ENCODE data around the gene FPR1. TPM values are rescaled to one million over a fixed set of nuclear protein-coding genes. Genes with fewer than 3 reads are reported as not detected.
A peak's percentile ranks its signal among the peaks of the same experiment; 100 is the strongest.
"Not testable (repeated sequence)": the region's sequence is repeated elsewhere in the genome, so short reads cannot be mapped to it uniquely, and the experiment has no call there.

FPR1 gene
- total and polyA plus RNA-seq, 2 experiments from 2014 or later: not detected

DNA sequence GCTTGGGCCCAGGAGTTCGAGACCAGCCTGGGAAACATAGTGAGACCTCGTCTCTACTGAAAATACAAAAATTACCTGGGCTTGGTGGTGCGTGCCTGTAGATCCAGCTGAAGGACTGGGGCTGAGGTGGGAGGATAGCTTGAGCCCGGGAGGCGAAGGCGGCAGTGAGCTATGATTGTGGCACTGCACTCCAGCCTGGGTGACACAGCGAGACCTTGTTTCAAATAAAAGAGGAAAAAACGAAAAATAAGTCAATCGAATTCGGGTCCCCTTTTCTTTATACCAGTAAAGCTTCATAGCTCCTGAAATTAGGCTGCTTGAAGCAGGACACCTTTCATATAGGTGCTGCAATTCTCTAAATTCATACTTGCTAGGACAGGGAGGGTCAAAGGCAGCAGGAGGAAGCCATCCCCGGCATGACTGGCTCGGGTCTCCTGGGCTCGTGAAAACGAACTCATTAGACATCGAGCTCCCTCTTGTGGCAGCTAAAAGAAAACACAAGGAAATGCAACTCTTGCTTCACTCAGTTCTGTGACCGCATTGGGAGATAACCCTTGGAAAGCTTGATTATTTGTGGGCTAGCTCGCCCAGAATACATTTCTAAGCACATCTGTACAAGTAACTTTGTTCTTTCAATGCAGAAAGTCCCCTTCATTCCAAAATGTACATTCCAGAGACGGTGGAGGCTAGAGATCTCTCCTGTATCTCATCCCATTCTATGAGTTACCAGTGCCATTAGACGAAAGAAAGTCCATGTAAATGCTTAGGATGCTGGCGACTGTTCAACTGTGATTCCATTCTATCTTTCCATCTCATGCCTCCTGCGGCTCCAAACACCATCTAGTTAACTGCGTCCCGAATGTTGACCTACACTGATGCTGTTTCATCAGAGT is 26.1 kb upstream of the FPR1 start:
- Histone ChIP-seq H3K4me2 (ENCODE audit: unreplicated experiment) (peak overlapping the region; percentile 58), H3K27ac (no peak overlapping the region), H3K4me3 (peak overlapping the region; percentile 33; the same call in 1 of the 2 replicates), H3K79me2 (ENCODE audit: insufficient read depth) (no peaks in the 10 kb centered on the region), H3K36me3 (ENCODE audit: low read depth) (no peaks in the 10 kb centered on the region), H3K4me1 (ENCODE audit: insufficient read depth) (no peaks in the 10 kb centered on the region), H4K20me1 (ENCODE audit: insufficient read depth) (no peaks in the 10 kb centered on the region), H3K9ac (no peak overlapping the region), H2AFZ (peak overlapping the region; percentile 71), H3K9me3 (ENCODE audit: low read depth) (no peaks in the 10 kb centered on the region), H3F3A (ENCODE audit: insufficient read depth) (no peaks in the 10 kb centered on the region), H3K27me3 (replicated peaks; ENCODE audit: insufficient read depth) (peaks cover 12% of the 10 kb centered on the region; the same call in 1 of the 2 replicates), H3K9me2 (ENCODE audit: insufficient read depth) (no peaks in the 10 kb centered on the region)
- in situ Hi-C loops (cut with MboI): no loop called here
- peak; percentile 85 for DNase-seq
- TF ChIP-seq EZH2phosphoT487 (IDR thresholded peaks at IDR 0.05; ENCODE audit: insufficient read depth, low read depth) (no peak), EZH2 (IDR thresholded peaks at IDR 0.05; ENCODE audit: insufficient read depth, poor library complexity, severe bottlenecking) (no peak)
- 33% methylated on average over 23 of the region's 23 CpGs for WGBS, 2 experiments (ENCODE audit: low coverage in 1 of 2, low lambda C conversion rate in 2 of 2, missing lambda C conversion rate in 2 of 2)

GRCh38 chr19:51776561-51776960 is 24.9 kb upstream of the FPR1 start:
- H3K79me2 ChIP-seq (ENCODE audit: insufficient read depth); H3K9ac ChIP-seq; DNase-seq; H3K27ac ChIP-seq; H3F3A ChIP-seq (ENCODE audit: insufficient read depth); H3K4me1 ChIP-seq (ENCODE audit: insufficient read depth); H3K36me3 ChIP-seq (ENCODE audit: low read depth); H4K20me1 ChIP-seq (ENCODE audit: insufficient read depth); H3K4me3 ChIP-seq; H3K9me2 ChIP-seq (ENCODE audit: insufficient read depth); H3K4me2 ChIP-seq (ENCODE audit: unreplicated experiment); H3K9me3 ChIP-seq (ENCODE audit: low read depth); in situ Hi-C loops (cut with MboI); H2AFZ ChIP-seq: not testable (repeated sequence)
- WGBS, 2 experiments (ENCODE audit: low coverage in 1 of 2, low lambda C conversion rate in 2 of 2, missing lambda C conversion rate in 2 of 2): 90 to 98% methylated on average over 1 of the region's 1 CpG
- H3K27me3 ChIP-seq (replicated peaks; ENCODE audit: insufficient read depth): peaks cover 12% of the 10 kb centered on the region; the same call in 1 of the 2 replicates

GRCh38 chr19:51772977-51773376 is 21.3 kb upstream of the FPR1 start:
- Histone ChIP-seq H3K9me3 (ENCODE audit: low read depth) (no peaks in the 10 kb centered on the region), H4K20me1 (ENCODE audit: insufficient read depth) (no peaks in the 10 kb centered on the region), H3K79me2 (ENCODE audit: insufficient read depth) (no peaks in the 10 kb centered on the region), H2AFZ (no peak overlapping the region), H3K4me3 (no peak overlapping the region), H3K9me2 (ENCODE audit: insufficient read depth) (no peaks in the 10 kb centered on the region), H3K4me2 (ENCODE audit: unreplicated experiment) (no peak overlapping the region), H3K9ac (no peak overlapping the region), H3F3A (ENCODE audit: insufficient read depth) (no peaks in the 10 kb centered on the region), H3K4me1 (ENCODE audit: insufficient read depth) (no peaks in the 10 kb centered on the region), H3K36me3 (ENCODE audit: low read depth) (no peaks in the 10 kb centered on the region), H3K27ac (no peak overlapping the region), H3K27me3 (replicated peaks; ENCODE audit: insufficient read depth) (no peaks in the 10 kb centered on the region; the same call in 1 of the 2 replicates)
- no peak for DNase-seq
- 44 to 58% methylated on average over 6 of the region's 6 CpGs for WGBS, 2 experiments (ENCODE audit: low coverage in 1 of 2, low lambda C conversion rate in 2 of 2, missing lambda C conversion rate in 2 of 2)
- no peak for TF ChIP-seq EZH2phosphoT487 (IDR thresholded peaks at IDR 0.05; ENCODE audit: insufficient read depth, low read depth)
- no peak for TF ChIP-seq EZH2 (IDR thresholded peaks at IDR 0.05; ENCODE audit: insufficient read depth, poor library complexity, severe bottlenecking)
- in situ Hi-C loops (cut with MboI): no loop called here

DNA sequence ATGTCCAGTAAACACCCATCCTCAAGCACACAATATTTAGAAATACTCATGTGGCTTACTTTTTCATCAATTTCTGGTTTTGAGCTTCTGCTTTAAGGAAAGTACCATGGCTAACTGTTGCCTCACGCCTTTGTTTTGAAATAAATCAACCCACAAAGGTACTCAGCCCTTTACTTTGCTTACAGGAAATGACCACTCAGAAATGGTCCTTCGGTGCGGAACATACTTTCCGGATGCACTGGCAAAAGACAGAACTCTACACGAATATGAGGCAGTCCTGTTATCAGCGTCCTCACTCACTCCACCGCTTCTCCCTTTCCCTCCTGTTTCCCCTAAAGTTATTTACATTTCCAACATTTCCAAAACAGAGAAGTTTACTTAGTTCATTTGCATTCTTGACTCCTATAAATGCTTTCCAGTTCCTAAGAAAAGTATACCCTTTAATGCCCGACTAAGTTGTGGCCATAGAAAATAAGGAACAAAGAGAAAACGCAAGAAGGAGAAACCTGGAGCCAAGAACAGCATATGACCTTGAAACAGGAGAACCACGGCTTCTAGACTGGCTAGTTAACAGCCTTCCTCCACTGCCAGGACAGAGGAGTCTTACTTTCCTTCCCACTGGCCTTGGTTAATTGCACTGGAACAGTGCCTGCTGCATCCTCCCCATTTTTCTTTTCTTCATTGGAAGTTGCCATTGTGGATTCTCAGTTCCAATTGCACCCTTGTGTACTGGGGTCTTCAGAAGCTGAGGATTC is 19.9 kb upstream of the FPR1 start:
- WGBS, 2 experiments (ENCODE audit: low coverage in 1 of 2, low lambda C conversion rate in 2 of 2, missing lambda C conversion rate in 2 of 2): 43% methylated on average over 10 of the region's 10 CpGs
- H4K20me1 ChIP-seq (ENCODE audit: insufficient read depth): no peaks in the 10 kb centered on the region

More for the DNA sequence above, 19.9 kb upstream of the FPR1 start:
- no peak overlapping the region for H2AFZ ChIP-seq
- no peaks in the 10 kb centered on the region; the same call in 1 of the 2 replicates for H3K27me3 ChIP-seq (replicated peaks; ENCODE audit: insufficient read depth)
- no peaks in the 10 kb centered on the region for H3K36me3 ChIP-seq (ENCODE audit: low read depth)
- no peak overlapping the region for H3K4me3 ChIP-seq
- H3K79me2 ChIP-seq (ENCODE audit: insufficient read depth): no peaks in the 10 kb centered on the region
- H3K4me2 ChIP-seq (ENCODE audit: unreplicated experiment): no peak overlapping the region
- H3K9ac ChIP-seq: no peak overlapping the region
- no peaks in the 10 kb centered on the region for H3K4me1 ChIP-seq (ENCODE audit: insufficient read depth)
- in situ Hi-C loops (cut with MboI): no loop called here
- no peak for DNase-seq
- H3K9me2 ChIP-seq (ENCODE audit: insufficient read depth): no peaks in the 10 kb centered on the region
- no peak overlapping the region for H3K27ac ChIP-seq
- no peaks in the 10 kb centered on the region for H3F3A ChIP-seq (ENCODE audit: insufficient read depth)
- no peaks in the 10 kb centered on the region for H3K9me3 ChIP-seq (ENCODE audit: low read depth)
- no peak for TF ChIP-seq EZH2 (IDR thresholded peaks at IDR 0.05; ENCODE audit: insufficient read depth, poor library complexity, severe bottlenecking)
- TF ChIP-seq EZH2phosphoT487 (IDR thresholded peaks at IDR 0.05; ENCODE audit: insufficient read depth, low read depth): no peak

Measured in GM23248 (cell line).